MCF 10A (cell line): ENCODE measurements around the gene ST14. TPM values are rescaled to one million over a fixed set of nuclear protein-coding genes. Genes with fewer than 3 reads are reported as not detected.

Experiments used
- BruUV-seq: library from RNA; stranded (reverse); fragments of 400-500 nt; replicated peaks from 2 replicates; lab custom pipeline; 2021; lab: Mats Ljungman, UMichigan
- CTCF ChIA-PET: fragments of 300-600 bp; sonication (Branson Sonifier 250); formaldehyde crosslinking; extraction: SDS; loops from one replicate; lab custom pipeline; 2021; ENCODE audit warnings: antibody characterized with exemption, inconsistent platforms; lab: Yijun Ruan, JAX
- POLR2A ChIA-PET: fragments of 300-600, 350-650 bp; sonication (Branson Sonifier 250); formaldehyde crosslinking; extraction: SDS; loops from one replicate; lab custom pipeline; 2020; ENCODE audit warnings: antibody characterized with exemption, inconsistent platforms; lab: Yijun Ruan, JAX
- DNase-seq: peaks from one replicate; pipeline ENCODE4 v3.0.0-alpha.2; 2018; ENCODE audit not compliant: unreplicated experiment
- H3K27ac Mint-ChIP-seq: one replicate; pipeline ENCODE4 v1.8.0; 2022; ENCODE audit warnings: mild to moderate bottlenecking, low read depth, mixed read lengths; ENCODE audit not compliant: unreplicated experiment
- H3K27me3 Mint-ChIP-seq: one replicate; pipeline ENCODE4 v1.8.0; 2022; ENCODE audit warnings: mixed read lengths; ENCODE audit not compliant: insufficient read depth, unreplicated experiment
- H3K36me3 Mint-ChIP-seq: one replicate; pipeline ENCODE4 v1.8.0; 2022; ENCODE audit warnings: mild to moderate bottlenecking, moderate library complexity, mixed read lengths; ENCODE audit not compliant: insufficient read depth, unreplicated experiment
- H3K4me1 Mint-ChIP-seq: one replicate; pipeline ENCODE4 v1.8.0; 2022; ENCODE audit warnings: mixed read lengths; ENCODE audit not compliant: insufficient read depth, unreplicated experiment
- H3K4me3 Mint-ChIP-seq: one replicate; pipeline ENCODE4 v1.8.0; 2022; ENCODE audit warnings: mild to moderate bottlenecking, moderate library complexity, mixed read lengths; ENCODE audit not compliant: unreplicated experiment
- H3K9me3 Mint-ChIP-seq: one replicate; pipeline ENCODE4 v1.8.0; 2022; ENCODE audit warnings: mixed read lengths; ENCODE audit not compliant: unreplicated experiment
- CTCF ChIP-seq: fragments of 200-600 bp; IDR thresholded peaks from one replicate; pipeline ENCODE4 v1.8.0; 2022; ENCODE audit warnings: antibody characterized with exemption, mild to moderate bottlenecking; ENCODE audit not compliant: unreplicated experiment
- intact Hi-C: fragments of 100-400 bp; cut with micrococcal nuclease; formaldehyde crosslinking; loops from 2 replicates; pipeline ENCODE4 v1.14.1; 2022
- total RNA-seq: library from RNA; stranded (reverse); gene quantifications from 2 replicates; pipeline ENCODE4 v1.2.3, GENCODE V29; 2022

The ST14 gene
- total RNA-seq, 1 experiment from 2014 or later, result 27.2 TPM

- POLR2A ChIA-PET, result interaction anchor here (0.5 kb wide), 1 partner anchor 23 kb away, joined by 6 read pairs; no protein-coding TSS in a partner anchor
- no peak overlapping the region for H3K27ac Mint-ChIP-seq
- no peaks in the 10 kb centered on the region for H3K9me3 Mint-ChIP-seq
- no peaks in the 10 kb centered on the region for H3K36me3 Mint-ChIP-seq
- H3K4me1 Mint-ChIP-seq, result no peaks in the 10 kb centered on the region
- H3K4me3 Mint-ChIP-seq, result no peak overlapping the region
- CTCF ChIA-PET, result interaction anchor here (0.7 to 1.1 kb wide), 2 partner anchors 216 to 689 kb away, joined by 3 to 4 read pairs; no protein-coding TSS in a partner anchor
- no peak for DNase-seq
- intact Hi-C loops, result no loop called here
- TF ChIP-seq CTCF, result no peak
- no peaks in the 10 kb centered on the region for H3K27me3 Mint-ChIP-seq
- BruUV-seq, result no TSS peak
Observed at GRCh38 chr11:130215531-130216220, 56.1 kb downstream of the ST14 start.

GRCh38 chr11:130216221-130216550, 56.6 kb downstream of the ST14 start:
- H3K27ac Mint-ChIP-seq, result no peak overlapping the region
- BruUV-seq, result no TSS peak
- POLR2A ChIA-PET, result interaction anchor here (0.5 kb wide), 1 partner anchor 22 kb away, joined by 6 read pairs; no protein-coding TSS in a partner anchor
- CTCF ChIA-PET, result interaction anchor here (0.7 to 1.1 kb wide), 3 partner anchors 165 to 688 kb away, joined by 3 to 4 read pairs (median 3); no protein-coding TSS in a partner anchor
- H3K4me1 Mint-ChIP-seq, result no peaks in the 10 kb centered on the region
- H3K4me3 Mint-ChIP-seq, result no peak overlapping the region
- no peaks in the 10 kb centered on the region for H3K9me3 Mint-ChIP-seq
- TF ChIP-seq CTCF, result no peak
- intact Hi-C loops, result no loop called here
- H3K36me3 Mint-ChIP-seq, result no peaks in the 10 kb centered on the region
- H3K27me3 Mint-ChIP-seq, result no peaks in the 10 kb centered on the region
- no peak for DNase-seq

GRCh38 chr11:130216591-130217132, 57.1 kb downstream of the ST14 start:
- BruUV-seq, result no TSS peak
- Mint-ChIP-seq H3K36me3 (no peaks in the 10 kb centered on the region), H3K9me3 (no peaks in the 10 kb centered on the region), H3K27me3 (no peaks in the 10 kb centered on the region), H3K4me1 (no peaks in the 10 kb centered on the region), H3K4me3 (no peak overlapping the region), H3K27ac (no peak overlapping the region)
- no peak for TF ChIP-seq CTCF
- no peak for DNase-seq
- intact Hi-C loops, result no loop called here
- ChIA-PET CTCF (interaction anchor here (0.7 to 1.1 kb wide), 2 partner anchors 165 to 688 kb away, joined by 3 to 4 read pairs; no protein-coding TSS in a partner anchor), POLR2A (no interaction called here)

- BruUV-seq, result no TSS peak
- POLR2A ChIA-PET, result no interaction called here
- H3K36me3 Mint-ChIP-seq, result no peaks in the 10 kb centered on the region
- H3K27me3 Mint-ChIP-seq, result no peaks in the 10 kb centered on the region
- no peaks in the 10 kb centered on the region for H3K9me3 Mint-ChIP-seq
- no peak for DNase-seq
- intact Hi-C loops, result no loop called here
- H3K4me1 Mint-ChIP-seq, result no peaks in the 10 kb centered on the region
- TF ChIP-seq CTCF, result no peak
- H3K4me3 Mint-ChIP-seq, result no peak overlapping the region
- H3K27ac Mint-ChIP-seq, result no peak overlapping the region
- CTCF ChIA-PET, result no interaction called here
Observed at GRCh38 chr11:130217133-130218031, 57.8 kb downstream of the ST14 start.
